Psoas muscle (tissue), 8 donors: ENCODE data around the gene ENPP7. TPM values are rescaled to one million over a fixed set of nuclear protein-coding genes. Genes with fewer than 3 reads are reported as not detected.
A peak's percentile ranks its signal among the peaks of the same experiment; 100 is the strongest.

Source experiments
- ATAC-seq, 4 donors: fragments of 200-7000 bp; cut with Tn5 transposase; one replicate each; pipeline ENCODE4 v1.9.1; 2020; ENCODE audit warnings: moderate library complexity in 3 of 4, mild to moderate bottlenecking in 2 of 4
- DNase-seq, 2 donors: peaks; one replicate each; pipeline ENCODE4 v3.0.0-alpha.2; 2020
- H3K27ac ChIP-seq: fragments of 200-600 bp; one replicate; pipeline ENCODE4 v1.8.0; 2022
- H3K27me3 ChIP-seq, 3 donors: fragments of 200-600 bp in 1 of 3; one replicate each; pipeline versions ENCODE4 v1.6.1 to v1.8.0; 2013 to 2022; ENCODE audit warnings: low read length in 2 of 3, mild to moderate bottlenecking in 2 of 3, moderate library complexity in 1 of 3; ENCODE audit not compliant: insufficient read depth in 3 of 3
- H3K36me3 ChIP-seq, 2 donors: fragments of 200-600 bp in 1 of 2; one replicate each; pipeline versions ENCODE4 v1.6.1 to v1.8.0; 2013 to 2022; ENCODE audit warnings: low read depth in 1 of 2, mild to moderate bottlenecking in 1 of 2, moderate library complexity in 1 of 2; ENCODE audit not compliant: insufficient read depth in 1 of 2
- H3K4me1 ChIP-seq: fragments of 200-600 bp; one replicate; pipeline ENCODE4 v1.8.0; 2022
- H3K4me3 ChIP-seq: fragments of 200-600 bp; one replicate; pipeline ENCODE4 v1.8.0; 2022; ENCODE audit warnings: mild to moderate bottlenecking
- H3K9me3 ChIP-seq: fragments of 200-600 bp; one replicate; pipeline ENCODE4 v1.8.0; 2022
- CTCF ChIP-seq: fragments of 200-600 bp; IDR thresholded peaks from one replicate; pipeline ENCODE4 v1.8.0; 2022; ENCODE audit warnings: antibody characterized with exemption
- WGBS, 3 donors: extraction: QIAGEN DNeasy Blood & Tissue Kit; methylation state at CpG; one replicate each; pipeline versions ENCODE4 v1.1.6 to v1.1.7; 2013; 5-methylcytosine and 5-hydroxymethylcytosine counted together
- intact Hi-C, 2 donors: fragments of 100-400 bp; cut with DNase I; formaldehyde crosslinking; loops; one replicate each; pipeline versions ENCODE4 v1.11.0 to v1.14.2; 2022
- polyA plus RNA-seq, 3 donors: library from polyadenylated mRNA; stranded (reverse); fragments of 200-250 nt; gene quantifications; one replicate each; pipeline ENCODE4 v1.2.3, GENCODE V29; 2013
- total RNA-seq, 4 donors: library from RNA; stranded (reverse); fragmentation: NEBNext Ultra II Directional in 2 of 4; extraction: Animal tissue kit (Norgen Biotek cat#: 25700) in 2 of 4; gene quantifications; one replicate each; pipeline versions ENCODE4 v1.2.1 to v1.2.4, GENCODE V29; 2021 to 2023
- donor health status: healthy with polysubstance abuse.
- donor health status: DM: no; HTN: no; CAD: no; lungs with moderate emphysema.
- donor health status: Bipolar disorder and iron deficiency.
- donor health status: healthy.
- donor health status: DM: yes; HTN: yes; CAD: no.
- donor health status: DM: no; HTN: no; CAD: no.
- donor health status: DM: no; HTN: no; CAD: no.
- donor health status: DM: yes; HTN: yes; CAD: no.

ENPP7 gene
- total and polyA plus RNA-seq, 7 donors, result 0.04 to 0.10 TPM; not detected in 5

- Histone ChIP-seq H3K4me3 (no peak overlapping the region), H3K27me3 (peaks cover 0 to 67% (median 15%) of the 10 kb centered on the region in 3 donors), H3K4me1 (no peaks in the 10 kb centered on the region), H3K9me3 (no peaks in the 10 kb centered on the region), H3K36me3 (no peaks in the 10 kb centered on the region), H3K27ac (no peak overlapping the region)
- WGBS, 3 donors, result 19 to 27% (median 25%) methylated on average over 8 to 10 of the region's 10 CpGs
- intact Hi-C loops, result loop anchor here in 1 of 2 donors (5.0 kb wide), 1 partner anchor 251 kb away; no protein-coding TSS in a partner anchor
- ATAC-seq (peak in 1 of 4 donors; percentile 18), DNase-seq (no peak)
- TF ChIP-seq CTCF, result no peak
Observed at GRCh38 chr17:79741401-79741750, 10.6 kb downstream of the ENPP7 start.

- peak; percentile 87 for TF ChIP-seq CTCF
- H3K27me3 ChIP-seq, result peaks cover 0 to 68% (median 13%) of the 10 kb centered on the region in 3 donors
Observed at GRCh38 chr17:79741751-79742588, 11.2 kb downstream of the ENPP7 start.

DNA sequence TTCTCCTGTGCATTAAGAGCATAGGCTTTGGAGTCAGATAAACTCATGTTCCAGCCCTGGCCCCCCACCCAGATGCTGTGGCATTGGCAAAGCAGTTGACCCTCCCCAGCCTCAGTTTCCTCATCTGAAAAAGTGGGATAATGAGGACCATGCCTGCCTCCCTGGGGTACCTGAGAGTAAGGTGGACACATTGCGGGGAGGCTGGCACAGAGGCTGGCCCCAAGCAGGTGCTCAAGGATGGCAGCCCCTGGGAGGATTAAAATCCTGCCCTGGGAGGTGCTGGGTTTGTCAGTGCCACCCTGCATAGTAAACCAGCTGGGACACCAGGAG, 11.8 kb downstream of the ENPP7 start:
- H3K27ac ChIP-seq, result no peak overlapping the region
- no peaks in the 10 kb centered on the region for H3K4me1 ChIP-seq
- intact Hi-C loops, result loop anchor here (2.0 to 5.0 kb wide), 2 partner anchors 248 to 250 kb away; no protein-coding TSS in a partner anchor
- no peak for TF ChIP-seq CTCF
- no peak overlapping the region for H3K4me3 ChIP-seq
- ATAC-seq, result no peak
- 75 to 85% (median 80%) methylated on average over 1 of the region's 1 CpG for WGBS, 3 donors
- H3K36me3 ChIP-seq, result no peaks in the 10 kb centered on the region
- no peaks in the 10 kb centered on the region for H3K9me3 ChIP-seq
- DNase-seq, result no peak
- H3K27me3 ChIP-seq, result peaks cover 0 to 71% (median 11%) of the 10 kb centered on the region in 3 donors

More at GRCh38 chr17:79741751-79742588, 11.2 kb downstream of the ENPP7 start:
- ATAC-seq (peak; percentile 69 to 90 (median 75)), DNase-seq (peak; percentile 73 to 83)
- no peaks in the 10 kb centered on the region for H3K4me1 ChIP-seq
- H3K27ac ChIP-seq, result no peak overlapping the region
- H3K9me3 ChIP-seq, result no peaks in the 10 kb centered on the region
- no peaks in the 10 kb centered on the region for H3K36me3 ChIP-seq
- no peak overlapping the region for H3K4me3 ChIP-seq
- intact Hi-C loops, result loop anchor here (2.0 to 5.0 kb wide), 2 partner anchors 249 to 250 kb away; no protein-coding TSS in a partner anchor
- 7 to 9% (median 8%) methylated on average over 49 to 53 of the region's 53 CpGs for WGBS, 3 donors

- ATAC-seq (no peak), DNase-seq (no peak)
- no peak overlapping the region for H3K4me3 ChIP-seq
- no peaks in the 10 kb centered on the region for H3K36me3 ChIP-seq
- intact Hi-C loops, result loop anchor here (2.0 to 5.0 kb wide), 2 partner anchors 248 to 249 kb away; no protein-coding TSS in a partner anchor
- no peaks in the 10 kb centered on the region for H3K9me3 ChIP-seq
- TF ChIP-seq CTCF, result no peak
- WGBS, 3 donors, result 83 to 88% (median 85%) methylated on average over 7 of the region's 7 CpGs
- H3K27ac ChIP-seq, result no peak overlapping the region
- peaks cover 0 to 71% (median 15%) of the 10 kb centered on the region in 3 donors for H3K27me3 ChIP-seq
- no peaks in the 10 kb centered on the region for H3K4me1 ChIP-seq
Observed at GRCh38 chr17:79742951-79743476, 12.3 kb downstream of the ENPP7 start.
